ENCODE measurements around the gene PTGER4.
"Not testable (repeated sequence)": the region's sequence is repeated elsewhere in the genome, so short reads cannot be mapped to it uniquely, and the experiment has no call there.

PTGER4 gene

GRCh38 chr5:40716000-40716399 is 36.3 kb downstream of the PTGER4 start:
- no peak for DNase-seq (ENCODE audit: low read depth, low spot score)
- no peak overlapping the region for H3K4me3 ChIP-seq (ENCODE audit: insufficient read length, low read depth)
- H3K9ac ChIP-seq (ENCODE audit: insufficient read length, low read depth), result no peak overlapping the region
- H3K9me3 ChIP-seq (ENCODE audit: insufficient read depth, low read length), result peaks cover 4% of the 10 kb centered on the region; the same call in 1 of the 2 replicates
- TF ChIP-seq YY1 (IDR thresholded peaks at IDR 0.05; ENCODE audit: insufficient read depth, insufficient read length), result no peak
- TF ChIP-seq SUZ12 (IDR thresholded peaks at IDR 0.05; ENCODE audit: extremely low read depth, insufficient read depth, insufficient read length), result no peak
- TF ChIP-seq ZNF274 (IDR thresholded peaks at IDR 0.05; ENCODE audit: low read depth, low read length), result no peak
- H3K27me3 ChIP-seq (ENCODE audit: insufficient read depth, insufficient read length), result no peaks in the 10 kb centered on the region
- no peaks in the 10 kb centered on the region for H3K36me3 ChIP-seq (ENCODE audit: insufficient read depth, insufficient read length, low read length)
- no peaks in the 10 kb centered on the region for H3K4me1 ChIP-seq (ENCODE audit: insufficient read depth, insufficient read length)

GRCh38 chr5:40716590-40716989 is 36.9 kb downstream of the PTGER4 start:
- Histone ChIP-seq H3K4me3 (ENCODE audit: insufficient read length, low read depth) (no peak overlapping the region), H3K9ac (ENCODE audit: insufficient read length, low read depth) (no peak overlapping the region), H3K4me1 (ENCODE audit: insufficient read depth, insufficient read length) (no peaks in the 10 kb centered on the region), H3K36me3 (ENCODE audit: insufficient read depth, insufficient read length, low read length) (no peaks in the 10 kb centered on the region), H3K27me3 (ENCODE audit: insufficient read depth, insufficient read length) (no peaks in the 10 kb centered on the region), H3K9me3 (ENCODE audit: insufficient read depth, low read length) (peaks cover 5% of the 10 kb centered on the region; the same call in 1 of the 2 replicates)
- no peak for TF ChIP-seq ZNF274 (IDR thresholded peaks at IDR 0.05; ENCODE audit: low read depth, low read length)
- TF ChIP-seq YY1 (IDR thresholded peaks at IDR 0.05; ENCODE audit: insufficient read depth, insufficient read length), result no peak
- no peak for TF ChIP-seq SUZ12 (IDR thresholded peaks at IDR 0.05; ENCODE audit: extremely low read depth, insufficient read depth, insufficient read length)
- no peak for DNase-seq (ENCODE audit: low read depth, low spot score)

- H3K9me3 ChIP-seq (ENCODE audit: insufficient read depth, low read length), result peaks cover 5% of the 10 kb centered on the region; the same call in 1 of the 2 replicates
- no peak overlapping the region for H3K9ac ChIP-seq (ENCODE audit: insufficient read length, low read depth)
- H3K36me3 ChIP-seq (ENCODE audit: insufficient read depth, insufficient read length, low read length), result no peaks in the 10 kb centered on the region
- no peak overlapping the region for H3K4me3 ChIP-seq (ENCODE audit: insufficient read length, low read depth)
- no peaks in the 10 kb centered on the region for H3K27me3 ChIP-seq (ENCODE audit: insufficient read depth, insufficient read length)
- H3K4me1 ChIP-seq (ENCODE audit: insufficient read depth, insufficient read length), result no peaks in the 10 kb centered on the region
- TF ChIP-seq ZNF274 (IDR thresholded peaks at IDR 0.05; ENCODE audit: low read depth, low read length), result no peak
- no peak for TF ChIP-seq YY1 (IDR thresholded peaks at IDR 0.05; ENCODE audit: insufficient read depth, insufficient read length)
- TF ChIP-seq SUZ12 (IDR thresholded peaks at IDR 0.05; ENCODE audit: extremely low read depth, insufficient read depth, insufficient read length), result no peak
- DNase-seq (ENCODE audit: low read depth, low spot score), result no peak
Measured at GRCh38 chr5:40717281-40717680, 37.6 kb downstream of the PTGER4 start.

GRCh38 chr5:40720069-40720468 is 40.4 kb downstream of the PTGER4 start:
- no peak overlapping the region for H3K9ac ChIP-seq (ENCODE audit: insufficient read length, low read depth)
- H3K4me3 ChIP-seq (ENCODE audit: insufficient read length, low read depth), result no peak overlapping the region
- no peak for DNase-seq (ENCODE audit: low read depth, low spot score)
- H3K27me3 ChIP-seq (ENCODE audit: insufficient read depth, insufficient read length), result no peaks in the 10 kb centered on the region
- H3K9me3 ChIP-seq (ENCODE audit: insufficient read depth, low read length), result peaks cover 5% of the 10 kb centered on the region; the same call in 1 of the 2 replicates
- no peaks in the 10 kb centered on the region for H3K36me3 ChIP-seq (ENCODE audit: insufficient read depth, insufficient read length, low read length)
- TF ChIP-seq SUZ12 (IDR thresholded peaks at IDR 0.05; ENCODE audit: extremely low read depth, insufficient read depth, insufficient read length), result no peak
- TF ChIP-seq ZNF274 (IDR thresholded peaks at IDR 0.05; ENCODE audit: low read depth, low read length), result no peak
- TF ChIP-seq YY1 (IDR thresholded peaks at IDR 0.05; ENCODE audit: insufficient read depth, insufficient read length), result no peak
- H3K4me1 ChIP-seq (ENCODE audit: insufficient read depth, insufficient read length), result no peaks in the 10 kb centered on the region

- H3K9ac ChIP-seq (ENCODE audit: insufficient read length, low read depth); H3K36me3 ChIP-seq (ENCODE audit: insufficient read depth, insufficient read length, low read length); H3K4me3 ChIP-seq (ENCODE audit: insufficient read length, low read depth); H3K4me1 ChIP-seq (ENCODE audit: insufficient read depth, insufficient read length); DNase-seq (ENCODE audit: low read depth, low spot score); H3K27me3 ChIP-seq (ENCODE audit: insufficient read depth, insufficient read length); H3K9me3 ChIP-seq (ENCODE audit: insufficient read depth, low read length): not testable (repeated sequence)
Measured at GRCh38 chr5:40722497-40722911, 42.8 kb downstream of the PTGER4 start.

GRCh38 chr5:40733434-40733833 is 53.7 kb downstream of the PTGER4 start:
- no peaks in the 10 kb centered on the region for H3K4me1 ChIP-seq (ENCODE audit: insufficient read depth, insufficient read length)
- H3K4me3 ChIP-seq (ENCODE audit: insufficient read length, low read depth), result no peak overlapping the region
- H3K27me3 ChIP-seq (ENCODE audit: insufficient read depth, insufficient read length), result no peaks in the 10 kb centered on the region
- no peak for TF ChIP-seq YY1 (IDR thresholded peaks at IDR 0.05; ENCODE audit: insufficient read depth, insufficient read length)
- no peak overlapping the region for H3K9ac ChIP-seq (ENCODE audit: insufficient read length, low read depth)
- H3K36me3 ChIP-seq (ENCODE audit: insufficient read depth, insufficient read length, low read length), result no peaks in the 10 kb centered on the region
- no peaks in the 10 kb centered on the region for H3K9me3 ChIP-seq (ENCODE audit: insufficient read depth, low read length)
- no peak for DNase-seq (ENCODE audit: low read depth, low spot score)

- no peak for DNase-seq (ENCODE audit: low read depth, low spot score)
- TF ChIP-seq YY1 (IDR thresholded peaks at IDR 0.05; ENCODE audit: insufficient read depth, insufficient read length), result no peak
- no peak for TF ChIP-seq SUZ12 (IDR thresholded peaks at IDR 0.05; ENCODE audit: extremely low read depth, insufficient read depth, insufficient read length)
- TF ChIP-seq ZNF274 (IDR thresholded peaks at IDR 0.05; ENCODE audit: low read depth, low read length), result no peak
- Histone ChIP-seq H3K27me3 (ENCODE audit: insufficient read depth, insufficient read length) (no peaks in the 10 kb centered on the region), H3K9me3 (ENCODE audit: insufficient read depth, low read length) (no peaks in the 10 kb centered on the region), H3K4me1 (ENCODE audit: insufficient read depth, insufficient read length) (no peaks in the 10 kb centered on the region), H3K36me3 (ENCODE audit: insufficient read depth, insufficient read length, low read length) (no peaks in the 10 kb centered on the region), H3K4me3 (ENCODE audit: insufficient read length, low read depth) (no peak overlapping the region), H3K9ac (ENCODE audit: insufficient read length, low read depth) (no peak overlapping the region)
Measured at GRCh38 chr5:40733879-40734563, 54.3 kb downstream of the PTGER4 start.

Data from NT2/D1 (cell line).